Pancreas (tissue), 10 donors: ENCODE measurements around the gene DNAJB6. TPM values are rescaled to one million over a fixed set of nuclear protein-coding genes. Genes with fewer than 3 reads are reported as not detected.

ENCODE experiments used
- ATAC-seq, 4 donors: fragments of 200-7000 bp; cut with Tn5 transposase; one replicate each; pipeline versions ENCODE4 v1.8.0 to v1.9.1; 2020; ENCODE audit warnings: mild to moderate bottlenecking in 4 of 4, moderate library complexity in 4 of 4
- DNase-seq, 6 donors: peaks; one replicate each; pipeline ENCODE4 v3.0.0-alpha.2; 2020
- FAIRE-seq: peaks from 2 replicates; lab custom pipeline; 2012; peaks lifted over from hg19 to GRCh38; lab: Jason Lieb, UNC
- H3K27ac ChIP-seq, 4 donors: fragments of 200-600 bp; sonication (generic); 1 replicate in 3 of 4; 2 replicates in 1 of 4; pipeline versions ENCODE4 v1.5.0 to v1.8.0; 2020
- H3K27me3 ChIP-seq, 4 donors: fragments of 200-600 bp; one replicate each; pipeline ENCODE4 v1.8.0; 2021
- H3K36me3 ChIP-seq, 3 donors: fragments of 200-600 bp; sonication (generic) in 1 of 3; one replicate each; pipeline versions ENCODE4 v1.5.0 to v1.8.0; 2020 to 2021
- H3K4me1 ChIP-seq, 3 donors: fragments of 200-600 bp; one replicate each; pipeline ENCODE4 v1.8.0; 2021
- H3K4me3 ChIP-seq, 4 donors: fragments of 200-600 bp; sonication (generic) in 2 of 4; one replicate each; pipeline versions ENCODE4 v1.5.0 to v1.8.0; 2020 to 2021
- H3K9me3 ChIP-seq, 4 donors: fragments of 200-600 bp; one replicate each; pipeline ENCODE4 v1.8.0; 2021
- WGBS, 2 donors: extraction: QIAGEN DNeasy Blood & Tissue Kit; methylation state at CpG; one replicate each; pipeline ENCODE4 v1.1.7; 2013; 5-methylcytosine and 5-hydroxymethylcytosine counted together
- intact Hi-C, 3 donors: fragments of 100-400 bp; cut with DNase I; formaldehyde crosslinking; loops; one replicate each; pipeline versions ENCODE4 v1.11.1 to v1.14.2; 2022
- polyA plus RNA-seq, 2 donors: library from polyadenylated mRNA; stranded (reverse); fragments of 200-250 nt; gene quantifications; one replicate each; pipeline ENCODE4 v1.2.3, GENCODE V29; 2013
- total RNA-seq, 6 donors: library from RNA; stranded (reverse); fragmentation: NEBNext Ultra II Directional in 4 of 6; extraction: Animal tissue kit (Norgen Biotek cat#: 25700) in 4 of 6; gene quantifications; one replicate each; pipeline versions ENCODE4 v1.2.1 to v1.2.4, GENCODE V29; 2021 to 2023
- TF ChIP-seq, protein P1 (sequence below), 4 donors: fragments of 200-600 bp; sonication (generic) in 3 of 4; IDR thresholded peaks; one replicate each; pipeline versions ENCODE4 v1.5.0 to v1.8.0; 2021; ENCODE audit warnings: antibody characterized with exemption in 4 of 4
- donor health status: healthy with polysubstance abuse.
- donor health status: DM: no; HTN: no; CAD: no; lungs with moderate emphysema.
- donor health status: DM: no; HTN: no; CAD: no.
- donor health status: control.
- donor health status: control.
- donor health status: Bipolar disorder and iron deficiency.
- donor health status: DM: yes; HTN: yes; CAD: no.
- donor health status: DM: no; HTN: no; CAD: no.
- donor health status: DM: no; HTN: no; CAD: no.
- donor health status: DM: yes; HTN: yes; CAD: no.

DNAJB6 gene
- total and polyA plus RNA-seq, 8 donors, result 23.0 to 49.4 (median 32.6) TPM

DNA sequence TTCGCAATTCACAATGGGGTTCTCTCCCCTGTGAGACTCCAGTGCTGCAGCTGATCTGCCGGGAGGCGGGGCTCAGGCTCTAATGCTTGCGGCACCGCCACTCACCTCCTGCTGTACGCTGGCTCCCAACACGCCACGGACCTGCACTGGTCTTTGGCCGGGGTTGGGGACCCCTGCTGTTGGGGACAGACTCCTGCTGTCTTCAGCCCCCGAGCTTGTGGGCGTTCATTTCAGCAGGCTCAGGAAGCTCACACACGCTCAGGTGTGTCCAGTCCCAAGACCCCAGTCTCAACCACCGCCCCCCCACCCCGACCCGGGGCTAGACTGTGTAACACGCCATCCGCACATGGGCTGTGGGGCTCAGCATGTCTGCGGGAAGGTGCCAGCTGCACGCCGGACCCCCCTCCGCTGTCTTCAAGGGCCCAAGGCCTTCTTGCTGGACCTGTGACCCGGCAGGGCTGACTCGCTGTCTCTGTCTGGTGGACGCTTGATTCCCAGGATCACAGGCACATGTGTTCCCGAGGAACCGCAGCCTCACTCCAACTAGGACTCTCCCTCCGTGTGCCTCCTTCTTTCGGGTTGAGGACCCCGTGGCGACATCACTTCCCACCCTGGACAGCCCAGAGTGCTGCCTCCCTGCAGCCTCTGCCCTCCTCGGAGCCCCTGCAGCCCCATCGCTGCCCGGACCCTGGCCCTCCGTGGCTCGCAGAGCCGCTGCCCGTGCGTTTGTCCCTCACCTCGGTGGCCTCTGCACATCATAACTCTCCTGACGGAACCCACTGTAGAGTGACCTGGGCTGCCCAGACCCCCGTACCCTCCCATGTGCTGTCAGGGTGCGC, 106.4 kb downstream of the DNAJB6 start:
- DNase-seq (peak in 1 of 6 donors; percentile 49), ATAC-seq (no peak), FAIRE-seq (no peak)
- Histone ChIP-seq H3K27ac (no peak overlapping the region), H3K9me3 (no peaks in the 10 kb centered on the region), H3K27me3 (no peaks in the 10 kb centered on the region), H3K4me1 (no peaks in the 10 kb centered on the region), H3K4me3 (no peak overlapping the region), H3K36me3 (no peaks in the 10 kb centered on the region)
- WGBS, 2 donors, result 82 to 87% methylated on average over 39 to 42 of the region's 42 CpGs
- intact Hi-C loops, result no loop called here
- TF ChIP-seq, protein P1, sequence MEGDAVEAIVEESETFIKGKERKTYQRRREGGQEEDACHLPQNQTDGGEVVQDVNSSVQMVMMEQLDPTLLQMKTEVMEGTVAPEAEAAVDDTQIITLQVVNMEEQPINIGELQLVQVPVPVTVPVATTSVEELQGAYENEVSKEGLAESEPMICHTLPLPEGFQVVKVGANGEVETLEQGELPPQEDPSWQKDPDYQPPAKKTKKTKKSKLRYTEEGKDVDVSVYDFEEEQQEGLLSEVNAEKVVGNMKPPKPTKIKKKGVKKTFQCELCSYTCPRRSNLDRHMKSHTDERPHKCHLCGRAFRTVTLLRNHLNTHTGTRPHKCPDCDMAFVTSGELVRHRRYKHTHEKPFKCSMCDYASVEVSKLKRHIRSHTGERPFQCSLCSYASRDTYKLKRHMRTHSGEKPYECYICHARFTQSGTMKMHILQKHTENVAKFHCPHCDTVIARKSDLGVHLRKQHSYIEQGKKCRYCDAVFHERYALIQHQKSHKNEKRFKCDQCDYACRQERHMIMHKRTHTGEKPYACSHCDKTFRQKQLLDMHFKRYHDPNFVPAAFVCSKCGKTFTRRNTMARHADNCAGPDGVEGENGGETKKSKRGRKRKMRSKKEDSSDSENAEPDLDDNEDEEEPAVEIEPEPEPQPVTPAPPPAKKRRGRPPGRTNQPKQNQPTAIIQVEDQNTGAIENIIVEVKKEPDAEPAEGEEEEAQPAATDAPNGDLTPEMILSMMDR (IDR thresholded peaks at IDR 0.05), result no peak

DNA sequence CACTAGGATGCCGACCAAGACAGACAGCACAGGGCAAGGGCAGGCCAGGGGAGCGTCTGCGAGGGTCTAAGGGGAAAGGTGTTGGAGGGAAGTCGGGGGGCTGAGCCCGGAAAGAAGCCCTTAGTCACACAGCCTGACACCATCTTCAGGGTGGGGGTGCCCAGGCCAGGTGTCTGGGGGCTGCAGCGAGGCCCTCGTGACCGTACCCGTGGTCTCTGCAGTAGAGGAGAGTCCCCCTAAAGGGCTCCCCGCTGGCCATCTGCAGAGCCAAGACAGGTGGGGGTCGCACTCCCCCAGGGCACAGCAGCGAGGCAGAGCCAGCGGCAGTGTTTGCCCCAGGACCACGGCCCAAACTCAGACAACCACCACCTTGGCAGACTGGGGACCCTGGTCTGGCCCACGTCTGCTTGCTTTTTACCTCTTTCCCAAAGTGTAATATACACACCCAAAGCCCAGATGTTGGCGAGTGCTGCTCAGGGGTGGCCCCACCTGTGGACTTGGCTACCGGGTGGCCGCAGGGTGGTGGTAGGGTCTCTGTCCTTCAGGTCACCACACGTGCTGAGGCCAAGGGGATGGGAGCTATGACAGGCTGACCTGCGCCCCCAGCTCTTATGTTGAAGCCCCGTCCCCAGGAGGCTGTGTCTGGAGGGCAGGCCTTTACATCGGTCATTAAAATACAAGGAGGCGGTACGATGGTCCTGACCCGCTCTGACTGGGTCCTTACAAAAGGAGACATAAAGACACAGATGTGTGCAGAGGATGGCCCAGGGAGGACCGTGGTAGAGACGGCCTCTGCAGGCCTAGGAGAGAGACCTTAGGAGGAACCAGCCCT, 107.4 kb downstream of the DNAJB6 start:
- Histone ChIP-seq H3K4me1 (no peaks in the 10 kb centered on the region), H3K36me3 (no peaks in the 10 kb centered on the region), H3K9me3 (no peaks in the 10 kb centered on the region), H3K4me3 (no peak overlapping the region), H3K27me3 (no peaks in the 10 kb centered on the region), H3K27ac (no peak overlapping the region)
- DNase-seq (peak in 1 of 6 donors; percentile 44), ATAC-seq (no peak), FAIRE-seq (no peak)
- intact Hi-C loops, result no loop called here
- TF ChIP-seq, protein P1 (IDR thresholded peaks at IDR 0.05), result no peak
- WGBS, 2 donors, result 78 to 82% methylated on average over 27 of the region's 27 CpGs

- DNase-seq, result peak in 1 of 6 donors; percentile 19
- TF ChIP-seq, protein P1 (IDR thresholded peaks at IDR 0.05), result no peak
- Histone ChIP-seq H3K4me3 (no peak overlapping the region), H3K27me3 (no peaks in the 10 kb centered on the region), H3K9me3 (no peaks in the 10 kb centered on the region), H3K36me3 (no peaks in the 10 kb centered on the region), H3K27ac (no peak overlapping the region), H3K4me1 (no peaks in the 10 kb centered on the region)
- intact Hi-C loops, result no loop called here
- whole genome bisulfite sequencing, 2 donors, result 71 to 75% methylated on average over 9 of the region's 9 CpGs
- no peak for ATAC-seq
- no peak for FAIRE-seq
Measured at GRCh38 chr7:157444843-157445135, 108.0 kb downstream of the DNAJB6 start.

DNA sequence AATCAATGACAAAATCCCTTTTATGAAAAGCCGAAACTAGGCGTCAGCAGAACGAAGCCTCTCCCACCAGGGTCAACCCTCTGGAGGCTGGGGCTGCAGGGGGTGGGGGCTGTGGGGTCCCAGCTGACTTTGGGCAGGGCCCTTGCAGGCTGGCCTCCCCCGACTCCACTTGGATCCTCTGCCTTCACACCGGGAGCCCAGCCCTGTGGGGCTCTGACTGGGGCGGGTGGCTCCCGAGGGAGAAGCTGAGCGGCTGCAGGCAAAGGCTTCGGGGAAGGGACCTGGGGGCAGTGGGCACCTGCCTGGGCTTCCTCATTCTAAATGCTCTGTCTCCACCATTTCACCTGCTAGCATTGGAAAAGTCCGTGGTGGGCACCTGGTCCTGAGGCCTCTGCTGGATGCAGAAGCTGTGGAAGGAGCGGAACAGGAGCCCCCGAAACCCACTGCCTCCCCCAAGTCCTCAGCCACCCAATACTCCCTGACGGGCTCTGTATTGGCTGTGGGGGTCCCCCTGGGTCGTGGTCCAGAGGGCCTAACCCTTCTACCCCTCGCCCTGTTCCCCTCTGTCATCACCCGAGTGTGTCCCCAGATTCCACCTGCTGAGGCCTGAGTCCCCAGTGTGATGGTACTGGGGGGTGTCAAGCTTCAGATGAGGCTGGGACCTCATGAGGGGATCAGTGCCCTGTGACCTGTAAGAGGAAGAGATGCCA, 108.6 kb downstream of the DNAJB6 start:
- Histone ChIP-seq H3K9me3 (no peaks in the 10 kb centered on the region), H3K4me1 (no peaks in the 10 kb centered on the region), H3K27me3 (no peaks in the 10 kb centered on the region), H3K27ac (no peak overlapping the region), H3K4me3 (no peak overlapping the region), H3K36me3 (no peaks in the 10 kb centered on the region)
- intact Hi-C loops, result no loop called here
- ATAC-seq (no peak), DNase-seq (peak in 1 of 6 donors; percentile 41), FAIRE-seq (no peak)
- TF ChIP-seq, protein P1 (IDR thresholded peaks at IDR 0.05), result no peak
- WGBS, 2 donors, result 75 to 76% methylated on average over 15 to 16 of the region's 16 CpGs
